HG02885 (cell line): Measurements from ENCODE around the gene SAC3D1.

Experiments
- ATAC-seq: cut with Tn5 transposase; IDR thresholded peaks from one replicate; pipeline ENCODE4 v1.9.1; 2021; ENCODE audit warnings: mild to moderate bottlenecking; ENCODE audit not compliant: unreplicated experiment, poor library complexity

Gene SAC3D1

GRCh38 chr11:65084598-65085375 is 43.8 kb downstream of the SAC3D1 start:
- ATAC-seq: no peak

GRCh38 chr11:65085446-65085845 is 44.4 kb downstream of the SAC3D1 start:
- ATAC-seq: no peak

GRCh38 chr11:65086809-65087208 is 45.8 kb downstream of the SAC3D1 start:
- no peak for ATAC-seq

- no peak for ATAC-seq
These were observed 46.2 kb downstream of the SAC3D1 start for GRCh38 chr11:65087216-65087615.

DNA sequence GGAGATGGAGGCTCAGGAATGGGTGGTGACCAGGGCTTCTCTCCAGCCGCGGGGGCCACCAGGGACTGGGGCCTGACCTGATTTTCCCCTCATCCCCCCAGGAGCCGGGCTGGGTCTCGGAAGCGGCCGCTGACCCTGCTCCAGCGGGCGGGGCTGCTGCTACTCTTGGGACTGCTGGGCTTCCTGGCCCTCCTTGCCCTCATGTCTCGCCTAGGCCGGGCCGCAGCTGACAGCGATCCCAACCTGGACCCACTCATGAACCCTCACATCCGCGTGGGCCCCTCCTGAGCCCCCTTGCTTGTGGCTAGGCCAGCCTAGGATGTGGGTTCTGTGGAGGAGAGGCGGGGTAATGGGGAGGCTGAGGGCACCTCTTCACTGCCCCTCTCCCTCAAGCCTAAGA is 46.8 kb downstream of the SAC3D1 start:
- no peak for ATAC-seq

- ATAC-seq: no peak
These were observed 48.6 kb downstream of the SAC3D1 start for GRCh38 chr11:65089621-65090020.

- ATAC-seq: no peak
These were observed 49.6 kb downstream of the SAC3D1 start for GRCh38 chr11:65090628-65091027.
